HepG2 (cell line): Measurements from ENCODE around the gene FUZ. TPM values are rescaled to one million over a fixed set of nuclear protein-coding genes. Genes with fewer than 3 reads are reported as not detected.
A peak's percentile ranks its signal among the peaks of the same experiment; 100 is the strongest.

Source experiments
- ARID5B ChIP-seq: IDR thresholded peaks from 2 replicates; pipeline ENCODE4 v1.4.0; 2020; ENCODE audit warnings: mild to moderate bottlenecking, missing genetic modification reagents
- CBX1 ChIP-seq: IDR thresholded peaks from one replicate; pipeline ENCODE4 v1.6.1; 2016; ENCODE audit warnings: antibody characterized with exemption, low read depth
- CREB1 ChIP-seq, 2 experiments: fragments of 450-650 bp in 1 of 2; IDR thresholded peaks; 2 replicates each; pipeline ENCODE4 v1.6.1; 2016 to 2017; ENCODE audit warnings: control low read depth in 1 of 2, mild to moderate bottlenecking in 1 of 2, missing compliant biosample characterization in 1 of 2, missing genetic modification characterization in 1 of 2
- ELF4 ChIP-seq: sonication (generic); formaldehyde crosslinking; IDR thresholded peaks from 2 replicates; pipeline ENCODE4 v1.5.0; 2020; ENCODE audit warnings: missing genetic modification reagents, mild to moderate bottlenecking, moderate library complexity, borderline replicate concordance
- HOXA7 ChIP-seq: sonication (generic); formaldehyde crosslinking; IDR thresholded peaks from 2 replicates; pipeline ENCODE4 v1.8.1; 2022; ENCODE audit warnings: mild to moderate bottlenecking, missing genetic modification reagents, moderate library complexity
- KAT8 ChIP-seq: IDR thresholded peaks from 2 replicates; pipeline ENCODE4 v1.6.1; 2016; ENCODE audit warnings: missing genetic modification reagents, missing compliant biosample characterization
- NCOA5 ChIP-seq: sonication (generic); formaldehyde crosslinking; IDR thresholded peaks from 2 replicates; pipeline ENCODE4 v1.4.0; 2020; ENCODE audit warnings: missing genetic modification reagents
- SP5 ChIP-seq: IDR thresholded peaks from 2 replicates; pipeline ENCODE4 v1.6.1; 2016; ENCODE audit warnings: low read depth, borderline replicate concordance
- THRA ChIP-seq: sonication (generic); formaldehyde crosslinking; IDR thresholded peaks from 2 replicates; pipeline ENCODE4 v1.4.0; 2020; ENCODE audit warnings: missing genetic modification reagents, borderline replicate concordance
- U2AF2 ChIP-seq: fragments of 200-400 bp; formaldehyde crosslinking; IDR thresholded peaks from 2 replicates; pipeline ENCODE4 v1.6.1; 2017; ENCODE audit warnings: low read depth, mild to moderate bottlenecking, low read length
- YEATS2 ChIP-seq: sonication (generic); formaldehyde crosslinking; IDR thresholded peaks from 2 replicates; pipeline ENCODE4 v1.4.0; 2020; ENCODE audit warnings: missing genetic modification reagents, borderline replicate concordance
- YY1 ChIP-seq: IDR thresholded peaks from 2 replicates; pipeline ENCODE4 v1.6.1; 2011; ENCODE audit warnings: low read length, low read depth, moderate library complexity, mild to moderate bottlenecking; ENCODE audit not compliant: insufficient read depth, insufficient replicate concordance
- ZNF543 ChIP-seq: sonication (generic); formaldehyde crosslinking; IDR thresholded peaks from 2 replicates; pipeline ENCODE4 v1.4.0; 2020; ENCODE audit warnings: mild to moderate bottlenecking, missing genetic modification reagents
- ZNF598 ChIP-seq: sonication (generic); formaldehyde crosslinking; IDR thresholded peaks from 2 replicates; pipeline ENCODE4 v1.5.1; 2020; ENCODE audit warnings: mild to moderate bottlenecking, missing genetic modification reagents, borderline replicate concordance
- ZNF616 ChIP-seq: sonication (generic); formaldehyde crosslinking; IDR thresholded peaks from 2 replicates; pipeline ENCODE4 v1.5.0; 2020; ENCODE audit warnings: low read depth, mild to moderate bottlenecking, missing genetic modification reagents
- ZSCAN29 ChIP-seq: sonication (generic); formaldehyde crosslinking; conservative IDR thresholded peaks from 2 replicates; pipeline ENCODE4 v1.4.0; 2020; ENCODE audit warnings: mild to moderate bottlenecking, missing genetic modification reagents
- polyA plus RNA-seq, 8 experiments: library from polyadenylated mRNA; depleted of rRNA in 3 of 8; stranded (reverse) in 7 of 8; unstranded in 1 of 8; fragments of >200 nt; fragmentation: Illumina TruSeq in 4 of 8; extraction: Trizol in 4 of 8; gene quantifications; 2 replicates each; pipeline versions ENCODE4 v1.2.1 to v1.2.3, GENCODE V29; 2011 to 2016; ENCODE audit warnings: low read depth in 4 of 8, missing spikeins in 1 of 8, mixed read lengths in 1 of 8; ENCODE audit not compliant: insufficient read depth in 1 of 8
- total RNA-seq, 5 experiments: library from RNA; depleted of rRNA; stranded (reverse); fragments of >200 nt; fragmentation: Illumina TruSeq; extraction: Trizol; gene quantifications; 2 replicates each; pipeline ENCODE4 v1.2.3, GENCODE V29; 2016; ENCODE audit warnings: low read depth in 1 of 5
- TF ChIP-seq, protein P1 (sequence below): sonication (generic); formaldehyde crosslinking; IDR thresholded peaks from 2 replicates; pipeline ENCODE4 v1.5.1; 2020; ENCODE audit warnings: mild to moderate bottlenecking, moderate library complexity, missing genetic modification reagents
- TF ChIP-seq, protein P2 (sequence below): IDR thresholded peaks from 2 replicates; pipeline ENCODE4 v1.6.1; 2018; ENCODE audit warnings: missing genetic modification reagents, mild to moderate bottlenecking, missing compliant biosample characterization
- TF ChIP-seq, protein P3 (sequence below): sonication (generic); formaldehyde crosslinking; IDR thresholded peaks from 2 replicates; pipeline ENCODE4 v1.5.1; 2020; ENCODE audit warnings: missing genetic modification reagents, mild to moderate bottlenecking, borderline replicate concordance

The FUZ gene
- total and polyA plus RNA-seq, 2 of the 13 experiments (the other 11 are each of a cell fraction or from before 2014, with no cell fraction given) = 0.08 TPM; not detected in 1

GRCh38 chr19:49771674-49772139 is 41.4 kb downstream of the FUZ start (continued):
- TF ChIP-seq YY1 = peak; percentile 83
- TF ChIP-seq, protein P1, sequence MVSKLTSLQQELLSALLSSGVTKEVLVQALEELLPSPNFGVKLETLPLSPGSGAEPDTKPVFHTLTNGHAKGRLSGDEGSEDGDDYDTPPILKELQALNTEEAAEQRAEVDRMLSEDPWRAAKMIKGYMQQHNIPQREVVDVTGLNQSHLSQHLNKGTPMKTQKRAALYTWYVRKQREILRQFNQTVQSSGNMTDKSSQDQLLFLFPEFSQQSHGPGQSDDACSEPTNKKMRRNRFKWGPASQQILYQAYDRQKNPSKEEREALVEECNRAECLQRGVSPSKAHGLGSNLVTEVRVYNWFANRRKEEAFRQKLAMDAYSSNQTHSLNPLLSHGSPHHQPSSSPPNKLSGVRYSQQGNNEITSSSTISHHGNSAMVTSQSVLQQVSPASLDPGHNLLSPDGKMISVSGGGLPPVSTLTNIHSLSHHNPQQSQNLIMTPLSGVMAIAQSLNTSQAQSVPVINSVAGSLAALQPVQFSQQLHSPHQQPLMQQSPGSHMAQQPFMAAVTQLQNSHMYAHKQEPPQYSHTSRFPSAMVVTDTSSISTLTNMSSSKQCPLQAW (CRISPR knock-in tag) = peak; percentile 37; the same call in 1 of the 2 replicates
- TF ChIP-seq, protein P2, sequence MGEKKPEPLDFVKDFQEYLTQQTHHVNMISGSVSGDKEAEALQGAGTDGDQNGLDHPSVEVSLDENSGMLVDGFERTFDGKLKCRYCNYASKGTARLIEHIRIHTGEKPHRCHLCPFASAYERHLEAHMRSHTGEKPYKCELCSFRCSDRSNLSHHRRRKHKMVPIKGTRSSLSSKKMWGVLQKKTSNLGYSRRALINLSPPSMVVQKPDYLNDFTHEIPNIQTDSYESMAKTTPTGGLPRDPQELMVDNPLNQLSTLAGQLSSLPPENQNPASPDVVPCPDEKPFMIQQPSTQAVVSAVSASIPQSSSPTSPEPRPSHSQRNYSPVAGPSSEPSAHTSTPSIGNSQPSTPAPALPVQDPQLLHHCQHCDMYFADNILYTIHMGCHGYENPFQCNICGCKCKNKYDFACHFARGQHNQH (CRISPR knock-in tag) = peak; percentile 42; the same call in 1 of the 2 replicates
- TF ChIP-seq ARID5B (CRISPR knock-in tag) = peak; percentile 43; the same call in 1 of the 2 replicates
- TF ChIP-seq ZNF598 (CRISPR knock-in tag) = 0 out of 2 replicates have a peak, but pooled peaks have one; percentile 54
- TF ChIP-seq KAT8 (CRISPR knock-in tag) = peak; percentile 85
- no peak for TF ChIP-seq U2AF2
- 0 out of 2 replicates have a peak, but pooled peaks have one; percentile 55 for TF ChIP-seq ELF4 (CRISPR knock-in tag)
- TF ChIP-seq CBX1 = no peak
- peak; percentile 93 for TF ChIP-seq SP5 (CRISPR knock-in tag)
- TF ChIP-seq ZNF616 (CRISPR knock-in tag) = no peak
- TF ChIP-seq ZSCAN29 = 0 out of 2 replicates have a peak, but pooled peaks have one; percentile 64
- TF ChIP-seq, protein P3, sequence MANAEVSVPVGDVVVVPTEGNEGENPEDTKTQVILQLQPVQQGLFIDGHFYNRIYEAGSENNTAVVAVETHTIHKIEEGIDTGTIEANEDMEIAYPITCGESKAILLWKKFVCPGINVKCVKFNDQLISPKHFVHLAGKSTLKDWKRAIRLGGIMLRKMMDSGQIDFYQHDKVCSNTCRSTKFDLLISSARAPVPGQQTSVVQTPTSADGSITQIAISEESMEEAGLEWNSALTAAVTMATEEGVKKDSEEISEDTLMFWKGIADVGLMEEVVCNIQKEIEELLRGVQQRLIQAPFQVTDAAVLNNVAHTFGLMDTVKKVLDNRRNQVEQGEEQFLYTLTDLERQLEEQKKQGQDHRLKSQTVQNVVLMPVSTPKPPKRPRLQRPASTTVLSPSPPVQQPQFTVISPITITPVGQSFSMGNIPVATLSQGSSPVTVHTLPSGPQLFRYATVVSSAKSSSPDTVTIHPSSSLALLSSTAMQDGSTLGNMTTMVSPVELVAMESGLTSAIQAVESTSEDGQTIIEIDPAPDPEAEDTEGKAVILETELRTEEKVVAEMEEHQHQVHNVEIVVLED (CRISPR knock-in tag) = peak; percentile 16; the same call in 1 of the 2 replicates
- TF ChIP-seq NCOA5 (CRISPR knock-in tag) = no peak
- TF ChIP-seq CREB1 (IDR thresholded peaks at IDR 0.05) = no peak
- TF ChIP-seq CREB1 (CRISPR knock-in tag; IDR thresholded peaks at IDR 0.05) = no peak
- TF ChIP-seq YEATS2 = peak; percentile 51; the same call in 1 of the 2 replicates
- TF ChIP-seq HOXA7 (CRISPR knock-in tag) = no peak
- TF ChIP-seq ZNF543 (CRISPR knock-in tag) = 0 out of 2 replicates have a peak, but pooled peaks have one; percentile 25
- 0 out of 2 replicates have a peak, but pooled peaks have one; percentile 37 for TF ChIP-seq THRA (CRISPR knock-in tag)
